ENCODE results near the gene KHDC1L. TPM values are rescaled to one million over a fixed set of nuclear protein-coding genes. Genes with fewer than 3 reads are reported as not detected.
"Not testable (repeated sequence)": the region's sequence is repeated elsewhere in the genome, so short reads cannot be mapped to it uniquely, and the experiment has no call there.

Gene KHDC1L, protein sequence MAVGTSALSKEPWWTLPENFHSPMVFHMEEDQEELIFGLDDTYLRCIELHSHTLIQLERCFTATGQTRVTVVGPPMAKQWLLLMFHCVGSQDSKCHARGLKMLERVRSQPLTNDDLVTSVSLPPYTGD
- total RNA-seq (2022) (not detected in 2 replicates), Bru-seq, nascent RNA (not detected), BruChase-seq, experiment 1, labeled RNA remaining after a 6-hour chase (percentile 32 among the genes with signal in this experiment), BruChase-seq, experiment 2, labeled RNA remaining after a 2-hour chase (percentile 31 among the genes with signal in this experiment)
- long read RNA-seq, result 0 reads

DNA sequence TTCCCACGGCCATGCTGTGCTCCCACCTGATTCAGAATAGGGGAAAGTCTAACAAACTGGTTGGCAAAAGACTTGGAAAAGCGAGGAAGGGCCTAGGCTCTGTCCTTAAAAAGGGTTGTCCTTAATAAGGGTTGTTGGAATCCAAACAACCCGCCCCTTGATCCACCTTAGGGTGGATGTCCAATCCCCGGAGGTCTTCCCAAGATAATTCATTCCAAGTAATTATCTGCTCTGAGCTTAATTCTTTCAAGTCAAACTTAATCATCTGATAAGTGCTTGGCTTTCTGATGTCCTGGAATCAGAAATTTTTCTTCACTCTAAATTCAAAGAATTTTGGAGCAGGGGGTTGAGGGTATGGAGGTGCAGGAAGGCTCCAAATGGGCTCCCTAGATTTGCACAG is at the start of gene KHDC1L:
Gene KHDC1L (minus strand): TSS at position 101 of the 400 bp plus-strand sequence. CDS start 88 bp downstream, at position 13.
- Mint-ChIP-seq H3K36me3 (ENCODE audit: insufficient read depth, unreplicated experiment) (no peaks in the 10 kb centered on the region), H3K4me1 (ENCODE audit: insufficient read depth, unreplicated experiment) (peaks cover 6% of the 10 kb centered on the region), H3K9me3 (ENCODE audit: unreplicated experiment) (no peaks in the 10 kb centered on the region), H3K4me3 (ENCODE audit: unreplicated experiment) (no peak within 1 kb of the TSS), H3K27ac (ENCODE audit: low read depth, unreplicated experiment) (no peak within 1 kb of the TSS), H3K27me3 (ENCODE audit: insufficient read depth, unreplicated experiment) (no peaks in the 10 kb centered on the region)
- no peak for DNase-seq (ENCODE audit: unreplicated experiment)
- TF ChIP-seq, protein P1, sequence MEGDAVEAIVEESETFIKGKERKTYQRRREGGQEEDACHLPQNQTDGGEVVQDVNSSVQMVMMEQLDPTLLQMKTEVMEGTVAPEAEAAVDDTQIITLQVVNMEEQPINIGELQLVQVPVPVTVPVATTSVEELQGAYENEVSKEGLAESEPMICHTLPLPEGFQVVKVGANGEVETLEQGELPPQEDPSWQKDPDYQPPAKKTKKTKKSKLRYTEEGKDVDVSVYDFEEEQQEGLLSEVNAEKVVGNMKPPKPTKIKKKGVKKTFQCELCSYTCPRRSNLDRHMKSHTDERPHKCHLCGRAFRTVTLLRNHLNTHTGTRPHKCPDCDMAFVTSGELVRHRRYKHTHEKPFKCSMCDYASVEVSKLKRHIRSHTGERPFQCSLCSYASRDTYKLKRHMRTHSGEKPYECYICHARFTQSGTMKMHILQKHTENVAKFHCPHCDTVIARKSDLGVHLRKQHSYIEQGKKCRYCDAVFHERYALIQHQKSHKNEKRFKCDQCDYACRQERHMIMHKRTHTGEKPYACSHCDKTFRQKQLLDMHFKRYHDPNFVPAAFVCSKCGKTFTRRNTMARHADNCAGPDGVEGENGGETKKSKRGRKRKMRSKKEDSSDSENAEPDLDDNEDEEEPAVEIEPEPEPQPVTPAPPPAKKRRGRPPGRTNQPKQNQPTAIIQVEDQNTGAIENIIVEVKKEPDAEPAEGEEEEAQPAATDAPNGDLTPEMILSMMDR (IDR thresholded peaks at IDR 0.05; ENCODE audit: unreplicated experiment), result no peak
- intact Hi-C loops (cut with micrococcal nuclease), result no loop called here
- POLR2A ChIA-PET, result no interaction called here
- no TSS peak for BruUV-seq (replicated peaks)
- CTCF ChIA-PET, result no interaction called here

DNA sequence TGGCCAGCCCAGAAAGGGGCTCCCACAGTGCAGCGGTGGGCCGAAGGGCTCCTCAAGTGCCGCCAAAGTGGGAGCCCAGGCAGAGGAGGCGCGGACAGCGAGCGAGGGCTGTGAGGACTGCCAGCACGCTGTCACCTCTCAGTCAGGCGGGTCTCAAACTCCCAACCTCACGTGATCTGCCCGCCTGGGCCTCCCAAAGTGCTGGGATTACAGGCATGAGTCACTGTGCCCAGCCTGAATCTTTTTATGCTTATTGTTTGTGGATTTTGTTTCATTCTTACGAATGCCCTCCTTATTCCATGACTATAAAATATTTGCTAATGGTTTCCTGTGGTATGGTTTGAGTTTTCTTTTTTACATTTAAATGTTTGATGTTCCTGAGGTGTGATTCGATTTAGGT is 44.0 kb upstream of the KHDC1L start:
- BruUV-seq (replicated peaks); H3K4me1 Mint-ChIP-seq (ENCODE audit: insufficient read depth, unreplicated experiment); H3K9me3 Mint-ChIP-seq (ENCODE audit: unreplicated experiment); H3K4me3 Mint-ChIP-seq (ENCODE audit: unreplicated experiment); H3K27me3 Mint-ChIP-seq (ENCODE audit: insufficient read depth, unreplicated experiment); intact Hi-C loops (cut with micrococcal nuclease); POLR2A ChIA-PET; H3K27ac Mint-ChIP-seq (ENCODE audit: low read depth, unreplicated experiment); DNase-seq (ENCODE audit: unreplicated experiment): not testable (repeated sequence)
- CTCF ChIA-PET, result interaction anchor here (0.7 to 1.9 kb wide), 2 partner anchors 16 to 81 kb away, joined by 3 to 9 read pairs; no protein-coding TSS in a partner anchor
- H3K36me3 Mint-ChIP-seq (ENCODE audit: insufficient read depth, unreplicated experiment), result peaks cover 11% of the 10 kb centered on the region

DNA sequence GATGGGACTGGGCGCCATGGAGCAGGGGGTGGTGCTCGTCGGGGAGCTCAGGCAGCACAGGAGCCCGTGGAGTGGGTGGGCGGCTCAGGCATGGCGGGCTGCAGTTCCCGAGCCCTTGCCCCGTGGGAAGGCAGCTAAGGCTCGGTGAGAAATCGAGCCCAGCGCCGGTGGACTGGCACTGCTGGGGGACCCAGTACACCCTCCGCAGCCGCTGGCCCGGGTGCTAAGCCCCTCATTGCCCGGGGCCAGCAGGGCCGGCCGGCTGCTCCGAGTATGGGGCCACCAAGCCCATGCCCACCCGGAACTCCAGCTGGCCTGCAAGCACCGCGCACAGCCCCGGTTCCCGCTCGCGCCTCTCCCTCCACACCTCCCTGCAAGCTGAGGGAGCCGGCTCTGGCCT is 43.6 kb upstream of the KHDC1L start:
- ChIA-PET POLR2A (interaction anchor here (0.8 kb wide), 1 partner anchor 9 kb away, joined by 3 read pairs; no protein-coding TSS in a partner anchor), CTCF (interaction anchor here (1.9 kb wide), 1 partner anchor 17 kb away, joined by 9 read pairs; no protein-coding TSS in a partner anchor)
- H3K4me3 Mint-ChIP-seq (ENCODE audit: unreplicated experiment); H3K27me3 Mint-ChIP-seq (ENCODE audit: insufficient read depth, unreplicated experiment); H3K27ac Mint-ChIP-seq (ENCODE audit: low read depth, unreplicated experiment); H3K9me3 Mint-ChIP-seq (ENCODE audit: unreplicated experiment); BruUV-seq (replicated peaks); intact Hi-C loops (cut with micrococcal nuclease); H3K4me1 Mint-ChIP-seq (ENCODE audit: insufficient read depth, unreplicated experiment); DNase-seq (ENCODE audit: unreplicated experiment): not testable (repeated sequence)
- H3K36me3 Mint-ChIP-seq (ENCODE audit: insufficient read depth, unreplicated experiment), result peaks cover 11% of the 10 kb centered on the region

DNA sequence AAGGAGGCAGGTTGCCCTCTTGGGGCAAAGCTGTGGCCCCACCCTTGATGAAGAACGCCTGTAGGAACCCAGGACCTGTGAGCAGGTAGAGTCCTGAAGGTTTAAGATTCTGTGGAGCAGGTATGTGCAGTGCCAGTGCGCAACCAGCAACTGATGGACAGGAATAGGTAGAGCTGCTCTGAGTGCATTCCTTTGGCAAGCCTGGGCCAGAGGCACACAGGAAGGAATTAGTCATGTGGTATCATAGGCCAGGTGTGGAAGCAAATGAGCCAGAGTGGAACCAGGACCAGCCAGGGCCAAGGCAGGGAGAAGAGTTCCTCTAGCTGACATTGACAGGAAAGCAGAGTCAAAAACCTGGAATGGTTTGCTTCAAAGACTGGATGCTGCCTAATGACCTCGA is 39.1 kb upstream of the KHDC1L start:
- Mint-ChIP-seq H3K4me3 (ENCODE audit: unreplicated experiment) (peak overlapping the region; percentile 28), H3K27ac (ENCODE audit: low read depth, unreplicated experiment) (no peak overlapping the region), H3K27me3 (ENCODE audit: insufficient read depth, unreplicated experiment) (no peaks in the 10 kb centered on the region), H3K9me3 (ENCODE audit: unreplicated experiment) (no peaks in the 10 kb centered on the region), H3K4me1 (ENCODE audit: insufficient read depth, unreplicated experiment) (peaks cover 16% of the 10 kb centered on the region), H3K36me3 (ENCODE audit: insufficient read depth, unreplicated experiment) (no peaks in the 10 kb centered on the region)
- peak; percentile 72 for DNase-seq (ENCODE audit: unreplicated experiment)
- intact Hi-C loops (cut with micrococcal nuclease), result no loop called here
- ChIA-PET CTCF (interaction anchor here (1.0 to 1.5 kb wide), 2 partner anchors 10 to 47 kb away, joined by 3 to 6 read pairs; no protein-coding TSS in a partner anchor), POLR2A (interaction anchor here (0.9 to 1.8 kb wide), 3 partner anchors 10 to 45 kb away, joined by 3 to 6 read pairs (median 3); no protein-coding TSS in a partner anchor)
- BruUV-seq (replicated peaks), result no TSS peak
- TF ChIP-seq, protein P1 (IDR thresholded peaks at IDR 0.05; ENCODE audit: unreplicated experiment), result no peak

DNA sequence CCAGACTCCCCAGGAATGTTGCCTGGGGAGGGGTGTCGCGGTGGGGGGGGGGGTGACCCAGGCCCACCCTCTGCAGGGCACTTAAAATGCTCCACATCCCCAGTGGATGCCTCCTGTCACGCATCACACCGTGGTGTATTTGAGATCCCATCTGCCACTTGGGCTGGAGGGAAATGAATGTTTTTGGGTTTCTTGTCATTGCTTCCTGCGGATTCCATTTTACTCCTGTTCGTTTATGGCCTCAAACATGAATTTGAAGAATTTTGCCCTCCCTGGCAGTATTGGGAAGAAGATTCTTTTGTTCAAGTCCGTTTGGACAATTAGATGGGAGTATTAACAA is 38.2 kb upstream of the KHDC1L start:
- Mint-ChIP-seq H3K4me3 (ENCODE audit: unreplicated experiment) (peak overlapping the region; percentile 74), H3K9me3 (ENCODE audit: unreplicated experiment) (no peaks in the 10 kb centered on the region), H3K27me3 (ENCODE audit: insufficient read depth, unreplicated experiment) (no peaks in the 10 kb centered on the region), H3K36me3 (ENCODE audit: insufficient read depth, unreplicated experiment) (no peaks in the 10 kb centered on the region), H3K27ac (ENCODE audit: low read depth, unreplicated experiment) (no peak overlapping the region), H3K4me1 (ENCODE audit: insufficient read depth, unreplicated experiment) (peaks cover 16% of the 10 kb centered on the region)
- POLR2A ChIA-PET, result no interaction called here
- DNase-seq (ENCODE audit: unreplicated experiment), result no peak
- BruUV-seq (replicated peaks), result no TSS peak
- TF ChIP-seq, protein P1 (IDR thresholded peaks at IDR 0.05; ENCODE audit: unreplicated experiment), result no peak
- CTCF ChIA-PET, result interaction anchor here (0.7 to 1.5 kb wide), 3 partner anchors 9 to 347 kb away, joined by 3 to 6 read pairs (median 5); no protein-coding TSS in a partner anchor
- intact Hi-C loops (cut with micrococcal nuclease), result no loop called here
